Fibroblast of skin of scalp (primary cell): Measurements from ENCODE around the gene CTCF.

Source experiments
- DNase-seq: peaks from one replicate; pipeline ENCODE4 v3.0.0-alpha.2; 2013

Gene CTCF

GRCh38 chr16:67606632-67607031 lies 44.3 kb downstream of the CTCF start:
- no peak for DNase-seq

GRCh38 chr16:67608364-67608763 lies 46.0 kb downstream of the CTCF start:
- DNase-seq, result no peak

- no peak for DNase-seq
These were observed 51.5 kb downstream of the CTCF start for GRCh38 chr16:67613808-67614207.

- DNase-seq, result no peak
These were observed 65.9 kb downstream of the CTCF start for GRCh38 chr16:67628216-67628615.

- peak; percentile 26 for DNase-seq
These were observed 70.3 kb downstream of the CTCF start for GRCh38 chr16:67632415-67633172.

GRCh38 chr16:67636713-67637112 lies 74.4 kb downstream of the CTCF start:
- no peak for DNase-seq

GRCh38 chr16:67637625-67638024 lies 75.3 kb downstream of the CTCF start:
- DNase-seq, result no peak

- no peak for DNase-seq
These were observed 79.7 kb downstream of the CTCF start for GRCh38 chr16:67641779-67642708.

GRCh38 chr16:67644038-67644437 lies 81.7 kb downstream of the CTCF start:
- DNase-seq, result no peak

- DNase-seq, result no peak
These were observed 83.2 kb downstream of the CTCF start for GRCh38 chr16:67645397-67646121.

GRCh38 chr16:67647111-67647651 lies 84.9 kb downstream of the CTCF start:
- no peak for DNase-seq

- no peak for DNase-seq
These were observed 85.4 kb downstream of the CTCF start for GRCh38 chr16:67647681-67648080.

- DNase-seq, result no peak
These were observed 85.9 kb downstream of the CTCF start for GRCh38 chr16:67648088-67648763.

GRCh38 chr16:67648764-67649407 lies 86.6 kb downstream of the CTCF start:
- DNase-seq, result no peak

GRCh38 chr16:67649494-67649931 lies 87.2 kb downstream of the CTCF start:
- no peak for DNase-seq

GRCh38 chr16:67650023-67650422 lies 87.7 kb downstream of the CTCF start:
- DNase-seq, result no peak

GRCh38 chr16:67651039-67651438 lies 88.7 kb downstream of the CTCF start:
- no peak for DNase-seq

GRCh38 chr16:67651847-67652246 lies 89.5 kb downstream of the CTCF start:
- DNase-seq, result no peak

- DNase-seq, result peak; percentile 31
These were observed 90.3 kb downstream of the CTCF start for GRCh38 chr16:67652578-67653127.

- DNase-seq, result peak; percentile 38
These were observed 90.9 kb downstream of the CTCF start for GRCh38 chr16:67653128-67653788.
